HG02981 (cell line): Measurements from ENCODE around the gene DSG1.
"Not testable (repeated sequence)": the region's sequence is repeated elsewhere in the genome, so short reads cannot be mapped to it uniquely, and the experiment has no call there.

Source experiments
- ATAC-seq: cut with Tn5 transposase; IDR thresholded peaks from one replicate; pipeline ENCODE4 v1.9.1; 2021; ENCODE audit warnings: mild to moderate bottlenecking, moderate library complexity; ENCODE audit not compliant: unreplicated experiment

The DSG1 gene

DNA sequence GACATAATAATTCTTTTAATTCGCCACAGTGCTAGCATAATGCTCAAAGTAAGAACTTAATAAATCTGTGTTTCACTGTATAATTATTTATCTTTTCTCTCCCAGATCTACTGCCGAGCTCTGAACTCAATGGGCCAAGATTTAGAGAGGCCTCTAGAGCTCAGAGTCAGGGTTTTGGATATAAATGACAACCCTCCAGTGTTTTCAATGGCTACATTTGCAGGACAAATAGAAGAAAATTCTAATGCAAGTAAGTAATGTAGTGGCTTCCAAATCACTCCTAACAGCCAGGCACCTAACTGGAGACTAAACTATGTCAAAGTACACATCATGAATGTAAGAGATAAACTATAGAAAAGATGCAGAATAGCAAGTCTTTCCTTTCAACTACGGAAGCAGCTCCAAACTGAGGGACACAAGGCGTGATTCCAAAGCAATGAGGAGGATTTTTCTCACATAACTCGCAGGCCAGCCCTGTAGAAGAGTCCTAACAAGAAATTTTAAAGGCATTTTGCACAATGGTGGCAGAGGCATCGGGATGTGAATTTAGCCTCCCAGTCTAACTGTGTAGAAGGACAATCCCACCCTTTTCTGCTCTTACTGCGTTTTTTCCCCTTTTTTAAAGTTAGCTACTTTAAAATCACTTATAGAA, 12.0 kb downstream of the DSG1 start:
- no peak for ATAC-seq

DNA sequence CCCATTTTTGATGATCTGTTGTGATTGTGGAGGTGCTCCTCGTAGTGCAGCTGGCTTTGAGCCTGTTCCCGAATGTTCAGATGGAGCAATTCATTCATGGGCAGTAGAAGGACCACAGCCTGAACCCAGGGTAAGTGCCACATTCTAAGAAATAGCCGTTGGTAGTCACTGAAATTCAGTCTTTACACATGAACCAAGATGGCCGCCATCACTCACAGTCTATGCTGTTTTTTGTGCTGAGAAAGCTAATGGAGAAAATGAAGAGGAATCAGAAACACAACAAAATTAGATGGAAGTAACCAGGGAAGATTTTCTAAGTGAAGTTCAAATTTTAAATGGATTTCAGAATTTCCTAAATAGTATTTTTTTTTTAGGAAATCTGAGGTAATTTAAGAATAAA, 25.5 kb downstream of the DSG1 start:
- ATAC-seq, result no peak

DNA sequence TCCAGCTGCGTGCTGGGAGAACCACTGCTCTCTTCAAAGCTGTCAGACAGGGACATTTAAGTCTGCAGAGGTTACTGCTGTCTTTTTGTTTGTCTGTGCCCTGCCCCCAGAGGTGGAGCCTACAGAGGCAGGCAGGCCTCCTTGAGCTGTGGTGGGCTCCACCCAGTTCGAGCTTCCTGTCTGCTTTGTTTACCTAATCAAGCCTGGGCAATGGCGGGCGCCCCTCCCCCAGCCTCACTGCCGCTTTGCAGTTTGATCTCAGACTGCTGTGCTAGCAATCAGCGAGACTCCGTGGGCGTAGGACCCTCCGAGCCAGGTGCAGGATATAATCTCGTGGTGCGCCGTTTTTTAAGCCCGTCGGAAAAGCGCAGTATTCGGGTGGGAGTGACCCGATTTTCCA, 35.4 kb downstream of the DSG1 start:
- ATAC-seq, result not testable (repeated sequence)

DNA sequence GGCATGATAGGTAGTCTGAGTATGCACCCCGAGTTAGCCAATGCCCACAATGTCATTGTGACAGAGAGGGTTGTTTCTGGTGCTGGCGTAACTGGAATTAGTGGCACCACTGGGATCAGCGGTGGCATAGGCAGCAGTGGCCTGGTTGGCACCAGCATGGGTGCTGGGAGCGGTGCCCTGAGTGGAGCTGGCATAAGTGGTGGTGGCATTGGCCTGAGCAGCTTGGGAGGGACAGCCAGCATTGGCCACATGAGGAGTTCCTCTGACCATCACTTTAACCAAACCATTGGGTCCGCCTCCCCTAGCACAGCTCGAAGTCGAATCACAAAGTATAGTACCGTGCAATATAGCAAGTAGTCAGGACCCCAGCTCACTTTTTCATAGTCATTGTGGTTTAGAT, 37.0 kb downstream of the DSG1 start:
- ATAC-seq, result no peak

DNA sequence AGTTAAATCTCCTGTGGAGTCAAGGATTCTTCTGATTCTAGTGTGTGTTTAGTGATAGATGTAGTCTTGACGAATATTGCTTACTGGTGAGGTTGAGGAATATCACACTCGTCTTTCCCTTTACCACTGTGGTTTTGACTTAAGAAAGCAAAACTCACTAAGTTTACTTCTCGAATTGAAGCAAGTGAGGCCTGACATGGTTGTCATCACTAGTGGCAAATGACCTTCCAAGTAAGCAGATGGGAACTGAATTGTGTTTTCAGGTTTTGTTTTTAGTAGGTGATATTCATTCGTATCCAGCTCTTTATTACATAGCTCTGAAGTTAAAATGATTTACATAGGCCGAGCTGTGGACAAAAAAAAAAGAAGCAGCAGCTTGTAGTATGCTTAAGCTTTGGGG, 38.1 kb downstream of the DSG1 start:
- ATAC-seq, result no peak

DNA sequence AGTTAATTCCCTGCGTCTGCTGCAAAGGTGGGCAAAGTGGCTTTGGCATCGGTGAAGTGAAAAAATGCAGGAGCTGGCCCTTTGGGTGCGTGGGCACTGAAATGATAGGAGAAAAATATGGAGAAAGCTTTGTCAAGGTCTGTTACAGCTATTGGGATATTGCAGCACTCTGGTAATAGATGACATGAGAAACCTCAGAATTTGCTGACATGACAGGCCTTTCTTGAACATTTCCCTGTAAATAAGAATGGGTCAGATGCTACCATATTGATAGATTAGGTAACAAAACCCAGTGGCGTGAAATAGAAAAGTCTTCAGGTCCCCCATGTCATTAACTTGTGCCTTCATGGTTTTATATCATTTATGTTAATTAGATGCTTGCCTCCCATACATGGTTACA, 46.2 kb downstream of the DSG1 start:
- no peak for ATAC-seq

DNA sequence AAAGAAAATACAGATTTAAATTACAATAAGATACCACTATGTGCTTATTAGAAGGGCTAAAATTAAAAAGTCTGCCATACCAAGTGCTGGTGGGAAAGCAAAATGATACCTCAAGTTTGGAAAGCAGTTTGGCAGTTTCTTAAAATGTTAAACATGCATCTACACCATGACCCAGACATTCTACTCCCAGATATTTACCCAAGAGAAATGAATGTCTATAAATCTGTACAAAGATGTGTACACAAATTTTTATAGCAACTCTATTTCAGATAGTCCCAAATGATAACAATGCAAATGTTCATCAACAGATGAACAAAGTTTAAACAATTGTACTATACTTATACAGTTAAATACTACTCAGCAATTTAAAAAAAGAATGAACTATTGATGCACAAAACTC, 51.5 kb downstream of the DSG1 start:
- no peak for ATAC-seq

DNA sequence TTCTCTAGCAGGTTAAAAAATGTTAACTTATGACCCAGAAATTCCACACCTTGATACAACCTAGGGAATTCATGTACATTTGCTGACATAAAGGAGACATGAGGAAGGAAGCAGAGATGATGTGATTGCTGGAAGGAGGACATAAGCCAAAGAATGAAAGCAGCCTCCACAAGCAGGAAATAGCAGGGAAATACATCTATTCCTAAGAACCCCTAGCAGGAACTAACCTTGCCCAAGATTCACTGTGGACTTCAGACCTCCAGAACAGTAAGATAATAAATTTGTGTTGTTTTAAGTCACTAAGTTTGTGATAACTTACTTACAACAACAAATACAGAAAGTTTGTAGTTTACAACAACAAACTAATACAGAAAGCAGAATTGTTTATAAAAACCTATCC, 54.0 kb downstream of the DSG1 start:
- no peak for ATAC-seq

DNA sequence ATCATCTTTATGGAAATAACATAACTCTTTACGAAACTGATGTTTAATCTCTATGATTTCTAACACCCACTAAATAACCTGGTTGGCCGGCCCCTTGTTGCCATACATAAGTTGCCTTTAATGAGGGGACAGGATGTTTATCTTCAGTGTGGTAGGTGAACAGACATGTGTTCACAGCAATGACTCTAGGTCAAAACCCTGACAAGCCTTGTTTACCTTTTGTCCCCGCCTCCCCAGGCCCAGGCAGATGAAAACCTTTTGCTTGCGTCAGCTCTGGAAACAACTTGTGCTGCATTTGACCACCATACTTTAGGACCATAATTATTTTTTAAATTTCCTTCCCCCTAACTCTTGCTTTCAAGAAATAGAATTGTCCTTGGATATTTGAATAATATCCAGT, 55.7 kb downstream of the DSG1 start:
- ATAC-seq, result no peak

DNA sequence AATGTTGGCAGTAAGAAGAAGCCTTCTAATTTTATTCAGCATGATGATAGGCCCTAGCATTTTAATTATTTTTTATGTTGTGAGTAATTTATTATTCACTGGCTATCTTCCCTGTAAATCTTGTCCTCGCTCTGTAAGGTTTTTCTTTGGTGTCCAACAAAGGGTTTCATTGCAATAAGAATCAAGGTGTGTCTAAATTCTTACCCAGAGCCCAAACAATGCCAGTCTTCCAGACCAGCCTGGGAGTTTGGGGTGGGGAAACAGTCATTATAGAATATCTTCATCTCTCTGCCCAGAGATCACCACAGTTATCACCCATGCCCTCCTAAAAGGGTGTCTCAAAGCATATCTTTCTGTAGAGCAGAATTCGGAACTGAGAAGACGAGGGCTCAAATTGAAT, 58.5 kb downstream of the DSG1 start, which contains the start of gene DSG4:
Gene DSG4, plus strand, starts transcription at position 301 of the 400 bp plus-strand sequence. CDS start 135 bp downstream, outside the sequence.
- no peak for ATAC-seq

DNA sequence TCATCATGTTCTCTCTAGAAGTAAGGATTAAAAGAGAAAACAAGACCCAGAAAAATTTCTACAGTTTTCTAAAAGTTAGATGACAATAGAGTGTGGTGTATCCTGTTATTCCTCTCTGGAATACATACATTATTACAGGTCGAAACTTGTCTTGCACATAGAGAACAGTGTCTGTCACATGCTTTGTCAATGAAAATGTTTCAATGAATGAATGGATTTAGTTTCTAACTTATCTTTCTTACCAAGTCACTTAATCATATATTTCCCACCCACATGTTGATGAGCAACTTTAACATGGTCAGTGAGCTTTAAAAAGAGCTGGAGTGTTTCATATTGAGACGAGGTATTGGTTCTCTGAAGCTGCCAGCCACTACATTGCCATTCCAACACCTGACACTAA, 63.0 kb downstream of the DSG1 start:
- no peak for ATAC-seq

DNA sequence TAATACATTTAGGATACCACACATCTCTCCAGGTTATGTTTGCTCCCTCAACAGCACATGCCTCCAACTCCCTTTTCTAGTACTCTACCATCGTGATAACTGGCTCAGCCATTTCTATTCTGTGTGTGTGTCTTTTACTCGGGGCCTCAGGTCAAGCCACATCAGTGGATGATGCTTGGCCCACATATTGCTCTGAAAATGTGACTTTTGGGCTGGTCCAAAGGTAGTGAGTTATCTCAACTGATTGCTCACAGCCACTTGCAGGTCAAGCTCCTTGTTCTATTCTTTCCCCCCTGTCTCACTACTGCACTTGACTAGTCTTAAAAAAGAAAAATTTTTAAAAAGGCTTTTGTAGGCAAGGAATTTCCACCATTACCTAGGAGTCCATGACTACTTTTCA, 64.1 kb downstream of the DSG1 start:
- no peak for ATAC-seq

DNA sequence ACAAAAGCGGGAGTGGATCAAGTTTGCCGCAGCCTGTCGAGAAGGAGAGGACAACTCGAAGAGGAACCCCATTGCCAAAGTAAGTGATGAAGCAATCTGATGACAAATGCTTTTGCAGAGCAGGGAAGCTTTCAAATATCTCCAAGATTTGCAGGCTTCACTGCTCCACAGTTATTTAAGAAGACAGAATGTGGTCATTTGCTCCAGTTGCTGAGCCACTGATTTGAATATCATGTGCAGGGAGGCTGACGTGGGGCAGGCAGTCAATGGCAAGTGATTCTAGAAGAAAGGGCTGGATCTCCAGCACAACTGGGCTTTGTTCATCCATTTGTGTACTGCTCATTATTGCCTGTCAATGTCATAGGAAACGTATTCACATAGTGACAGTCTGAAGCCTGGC, 68.8 kb downstream of the DSG1 start:
- ATAC-seq, result no peak

DNA sequence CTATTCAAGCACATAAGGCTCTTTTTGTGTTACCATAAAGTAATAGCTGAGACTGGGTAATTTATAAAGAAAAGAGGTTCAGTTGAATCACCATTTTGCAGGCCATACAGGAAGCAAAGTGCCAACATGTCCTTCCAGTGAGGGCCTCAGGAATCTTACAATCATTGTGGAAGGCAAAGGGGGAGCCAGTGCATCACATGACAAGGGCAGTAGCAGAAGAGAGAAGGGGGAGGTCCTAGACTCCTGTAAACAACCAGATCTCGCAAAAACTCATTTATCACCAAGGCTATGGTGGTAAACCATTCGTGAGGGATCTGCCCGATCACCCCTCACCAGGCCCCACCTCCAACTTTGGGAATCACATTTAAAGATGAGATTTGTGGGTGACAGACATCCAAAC, 75.3 kb downstream of the DSG1 start:
- ATAC-seq, result no peak

DNA sequence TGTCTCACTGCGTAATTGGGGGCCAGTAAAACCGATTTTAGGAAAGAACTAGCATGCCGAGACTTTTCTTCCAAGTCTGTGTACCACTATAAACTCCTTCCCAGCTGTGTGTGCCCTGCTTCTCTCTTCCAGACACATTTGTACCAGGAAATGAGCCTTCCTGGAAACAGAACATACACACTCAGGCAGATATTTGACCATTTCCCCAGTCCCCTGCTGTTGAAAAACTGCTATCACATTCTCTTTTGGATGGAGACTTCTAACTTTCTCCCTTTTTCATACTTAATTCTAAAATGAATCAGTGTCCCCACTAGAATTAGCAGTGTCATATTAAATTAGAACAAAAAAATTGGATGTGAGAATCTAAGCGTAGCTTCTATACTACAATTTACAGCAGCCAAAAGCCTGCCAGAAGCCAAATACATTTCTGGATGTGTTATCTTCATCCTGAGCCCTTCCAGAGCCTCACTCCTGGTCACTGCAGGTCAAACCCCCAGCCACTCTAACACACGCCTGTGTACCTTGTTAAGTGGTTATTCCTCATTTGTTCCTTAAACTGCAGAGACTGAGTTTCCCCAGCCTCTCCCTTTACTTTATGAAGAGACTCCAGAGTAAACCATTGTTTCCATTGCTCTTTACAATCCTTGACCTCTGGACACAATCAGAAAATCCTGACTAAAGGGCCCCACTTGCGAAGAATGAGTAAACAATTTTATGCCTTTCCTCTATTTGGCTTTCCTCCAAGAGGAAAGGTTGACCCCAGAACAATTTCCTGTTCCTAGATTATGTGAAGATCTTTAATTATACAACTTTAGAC, 79.0 kb downstream of the DSG1 start:
- no peak for ATAC-seq

DNA sequence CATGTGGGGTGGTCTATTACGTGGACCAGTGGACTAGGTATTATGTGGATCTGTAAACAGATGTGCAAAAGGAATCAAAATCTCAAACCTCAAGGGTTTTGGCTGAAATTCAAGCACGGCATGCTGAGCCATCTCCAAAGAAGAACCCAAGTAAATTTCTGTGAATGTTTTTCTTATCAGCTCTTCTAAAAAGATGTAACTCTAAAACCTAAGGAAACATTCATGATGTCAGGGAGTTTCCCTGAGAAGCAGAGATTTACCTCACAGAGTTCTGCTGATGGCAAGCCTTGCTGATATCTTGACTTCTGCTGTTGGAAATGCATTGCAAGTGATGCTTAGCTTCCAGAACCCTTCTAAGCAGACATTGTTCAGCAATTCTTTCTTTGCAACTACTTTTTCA, 80.2 kb downstream of the DSG1 start:
- ATAC-seq, result no peak

DNA sequence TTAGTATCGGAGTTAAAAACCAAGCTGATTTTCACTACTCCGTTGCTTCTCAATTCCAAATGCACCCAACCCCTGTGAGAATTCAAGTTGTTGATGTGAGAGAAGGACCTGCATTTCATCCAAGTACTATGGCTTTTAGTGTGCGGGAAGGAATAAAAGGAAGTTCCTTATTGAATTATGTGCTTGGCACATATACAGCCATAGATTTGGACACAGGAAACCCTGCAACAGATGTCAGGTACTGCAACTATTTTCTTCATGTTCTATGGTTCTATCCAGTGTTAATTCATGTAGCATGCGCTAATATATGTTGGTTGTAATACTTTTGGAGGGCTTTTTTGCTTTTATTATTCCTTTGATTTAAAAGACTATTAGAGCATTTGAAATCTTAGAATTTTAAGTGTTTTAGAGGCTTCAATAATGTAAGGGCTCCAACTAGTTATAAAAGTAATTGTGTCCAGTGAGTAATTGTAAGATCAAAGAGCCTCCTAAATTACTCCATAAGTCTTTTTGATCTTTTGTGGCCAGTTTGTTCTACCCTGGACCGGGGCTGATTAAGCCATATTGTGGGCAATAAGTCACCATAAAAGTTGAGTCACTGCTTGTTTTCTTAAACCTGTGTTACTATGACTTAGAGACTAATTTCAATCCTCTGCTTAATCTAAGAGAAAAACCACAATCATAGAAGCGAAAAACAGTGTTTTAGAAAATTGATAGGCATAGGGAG, 81.5 kb downstream of the DSG1 start:
- no peak for ATAC-seq

DNA sequence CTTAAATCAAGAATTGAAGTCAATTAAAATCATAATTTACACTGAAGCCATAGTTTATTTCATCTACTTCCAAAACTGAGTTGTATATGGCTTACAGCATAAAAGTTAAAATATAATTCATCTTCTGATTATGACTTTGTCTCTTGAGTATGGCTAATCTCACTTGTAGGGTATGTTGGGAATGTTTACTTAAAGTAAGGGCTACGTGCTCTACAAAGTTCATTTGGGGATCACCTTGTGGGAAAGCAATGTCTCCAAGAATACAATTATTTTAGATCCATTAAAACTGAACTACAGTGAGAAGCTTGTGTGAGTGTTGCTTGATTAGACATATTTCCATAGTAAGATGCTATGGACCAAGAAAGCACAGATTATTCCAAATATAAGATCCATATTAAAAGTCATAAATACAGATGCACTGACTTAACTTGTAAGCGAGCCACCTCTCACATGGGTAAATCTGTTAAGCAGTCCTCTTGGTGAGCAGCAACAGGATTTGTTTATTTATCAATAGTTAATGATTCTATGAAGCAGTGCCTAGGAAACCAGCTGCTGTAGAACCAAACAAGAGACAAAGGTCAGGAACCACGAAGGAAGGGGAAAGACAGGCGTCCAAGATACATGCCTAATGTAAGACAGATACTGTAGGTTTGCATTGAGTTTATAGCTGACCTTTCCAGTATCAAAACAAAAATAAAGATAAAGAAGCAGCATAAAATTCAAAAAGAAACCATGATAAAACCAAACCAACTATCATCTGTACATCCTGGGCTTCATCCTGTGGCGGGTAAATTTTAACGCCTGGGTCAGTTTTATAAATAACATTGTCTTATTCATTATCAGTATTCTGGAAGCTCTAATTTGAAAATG, 83.4 kb downstream of the DSG1 start:
- no peak for ATAC-seq

DNA sequence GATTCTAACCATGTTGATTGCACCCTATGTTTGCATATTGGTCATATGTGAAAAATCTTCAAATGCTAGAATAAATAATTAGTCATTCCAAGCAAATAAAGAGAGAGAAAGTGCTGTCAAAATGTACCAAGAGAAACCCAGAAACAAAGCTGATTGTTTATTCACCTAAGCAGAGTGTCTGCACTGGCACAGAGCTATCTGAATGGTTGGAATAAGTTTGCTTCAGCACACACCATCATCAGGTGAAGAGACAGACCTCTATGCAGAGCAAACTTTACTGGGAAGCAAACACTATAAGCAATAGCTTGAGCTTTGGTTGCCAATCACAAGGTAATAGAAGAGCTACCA, 84.0 kb downstream of the DSG1 start:
- ATAC-seq, result no peak

DNA sequence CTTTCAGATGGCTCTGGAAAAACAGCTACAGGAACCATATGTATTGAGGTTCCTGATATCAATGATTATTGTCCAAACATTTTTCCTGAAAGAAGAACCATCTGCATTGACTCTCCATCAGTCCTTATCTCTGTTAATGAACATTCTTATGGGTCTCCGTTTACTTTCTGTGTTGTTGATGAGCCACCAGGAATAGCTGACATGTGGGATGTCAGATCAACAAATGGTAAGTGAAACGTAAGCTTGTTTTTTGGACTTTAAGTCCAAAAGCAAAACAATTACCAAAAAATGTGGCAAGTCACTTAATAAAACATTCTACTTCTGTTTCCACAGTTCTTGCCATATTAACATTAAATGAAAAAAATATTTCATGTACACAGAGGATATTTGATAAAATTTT, 85.4 kb downstream of the DSG1 start:
- ATAC-seq, result no peak
